ENCODE data around the gene HES2. TPM values are rescaled to one million over a fixed set of nuclear protein-coding genes. Genes with fewer than 3 reads are reported as not detected.

Gene HES2
- total RNA-seq, 2 donors from 2014 or later = 14.2 to 24.0 TPM

DNA sequence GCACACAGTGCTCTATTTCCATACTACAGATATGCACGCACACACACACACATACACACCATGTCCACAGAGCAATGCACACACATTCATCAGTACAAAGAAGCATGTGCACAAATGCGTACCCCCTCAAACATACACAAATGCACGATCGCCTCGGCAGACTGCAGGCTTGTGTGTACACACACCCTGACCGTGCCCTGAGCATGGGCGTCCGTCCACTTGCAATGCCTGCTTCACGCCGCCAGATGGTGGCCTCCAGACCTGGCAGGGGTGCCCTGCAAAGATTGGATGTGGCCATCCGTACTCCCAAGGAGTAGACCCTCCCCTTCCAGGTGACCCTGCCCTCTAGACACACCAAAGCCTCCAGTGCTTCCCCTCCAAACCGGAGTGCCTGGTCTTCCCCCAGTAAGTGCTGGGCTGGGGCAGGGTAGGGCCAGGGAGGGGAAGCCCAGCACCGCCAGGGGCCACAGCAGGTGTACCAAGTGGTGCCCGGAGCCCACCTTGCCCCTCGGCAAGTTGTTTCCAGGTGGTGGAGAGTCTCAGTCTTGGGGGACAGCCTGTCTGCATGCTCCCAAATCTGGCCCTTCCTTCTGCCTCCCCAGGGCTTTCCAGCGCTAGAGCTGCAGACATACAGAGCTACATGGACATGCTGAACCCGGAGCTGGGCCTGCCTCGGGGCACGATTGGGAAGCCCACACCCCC is 25.5 kb upstream of the HES2 start:
- peak; percentile 64 for TF ChIP-seq CTCF (IDR thresholded peaks at IDR 0.05)
- H3K4me3 ChIP-seq = no peak overlapping the region
- intact Hi-C loops (cut with DNase I) = no loop called here
- no peaks in the 10 kb centered on the region for H3K36me3 ChIP-seq
- peaks cover 9% of the 10 kb centered on the region for H3K4me1 ChIP-seq
- H3K9me3 ChIP-seq = no peaks in the 10 kb centered on the region
- H3K9ac ChIP-seq (ENCODE audit: low read depth in 2 of 2, low read length in 2 of 2) = no peak overlapping the region
- no peak overlapping the region for H3K27ac ChIP-seq
- peaks cover 20% of the 10 kb centered on the region for H3K27me3 ChIP-seq
- DNase-seq = peak; percentile 77

- Histone ChIP-seq H3K9ac (ENCODE audit: low read depth in 2 of 2, low read length in 2 of 2) (no peak overlapping the region), H3K4me1 (peaks cover 3% of the 10 kb centered on the region), H3K36me3 (no peaks in the 10 kb centered on the region), H3K9me3 (no peaks in the 10 kb centered on the region), H3K27me3 (peaks cover 20% of the 10 kb centered on the region), H3K27ac (no peak overlapping the region), H3K4me3 (no peak overlapping the region)
- intact Hi-C loops (cut with DNase I) = no loop called here
- no peak for DNase-seq
- no peak for TF ChIP-seq CTCF (IDR thresholded peaks at IDR 0.05)
Observed at GRCh38 chr1:6444377-6444776, 24.7 kb upstream of the HES2 start.

DNA sequence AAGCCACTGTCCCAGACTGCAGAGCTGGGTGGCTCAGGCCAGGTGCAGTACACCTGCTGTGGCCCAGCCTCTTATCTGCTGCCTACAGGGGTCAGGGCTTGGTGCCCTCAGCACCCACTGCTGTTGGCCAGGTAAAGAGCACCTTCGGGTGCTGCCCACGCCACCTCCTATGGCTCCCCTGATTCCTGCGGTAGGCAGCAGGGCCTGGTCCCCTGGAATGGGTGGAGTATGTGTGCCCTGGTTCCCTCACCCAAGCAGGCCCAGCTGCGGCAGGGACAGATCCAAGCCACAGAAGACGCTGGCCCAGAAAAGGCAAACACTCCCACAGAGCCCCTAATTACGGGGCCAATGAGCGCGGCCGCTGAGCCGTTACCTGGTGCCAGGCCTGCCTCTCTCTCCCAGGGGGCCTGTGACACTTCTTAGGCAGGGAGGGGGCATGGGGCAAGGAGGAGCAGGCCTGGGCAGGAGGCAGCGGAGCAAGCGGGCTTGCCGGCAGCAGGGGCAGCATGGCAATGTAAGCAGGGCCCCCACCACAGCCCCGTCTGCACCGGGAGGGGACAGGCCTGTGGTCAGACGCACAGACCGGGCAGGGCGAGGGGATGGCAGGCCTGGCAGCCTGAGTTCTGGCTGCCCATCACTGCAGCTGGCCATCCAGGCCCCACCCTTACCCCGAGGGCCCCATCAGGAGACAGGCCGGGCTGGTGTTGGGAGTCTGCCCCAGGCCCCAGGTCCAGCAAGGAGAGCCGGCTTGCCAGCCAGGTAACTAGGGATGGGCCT is 23.8 kb upstream of the HES2 start:
- intact Hi-C loops (cut with DNase I) = no loop called here
- Histone ChIP-seq H3K9ac (ENCODE audit: low read depth in 2 of 2, low read length in 2 of 2) (no peak overlapping the region), H3K36me3 (no peaks in the 10 kb centered on the region), H3K4me3 (no peak overlapping the region), H3K4me1 (peaks cover 3% of the 10 kb centered on the region), H3K27ac (no peak overlapping the region), H3K27me3 (peaks cover 20% of the 10 kb centered on the region), H3K9me3 (no peaks in the 10 kb centered on the region)
- TF ChIP-seq CTCF (IDR thresholded peaks at IDR 0.05) = no peak
- DNase-seq = no peak

DNA sequence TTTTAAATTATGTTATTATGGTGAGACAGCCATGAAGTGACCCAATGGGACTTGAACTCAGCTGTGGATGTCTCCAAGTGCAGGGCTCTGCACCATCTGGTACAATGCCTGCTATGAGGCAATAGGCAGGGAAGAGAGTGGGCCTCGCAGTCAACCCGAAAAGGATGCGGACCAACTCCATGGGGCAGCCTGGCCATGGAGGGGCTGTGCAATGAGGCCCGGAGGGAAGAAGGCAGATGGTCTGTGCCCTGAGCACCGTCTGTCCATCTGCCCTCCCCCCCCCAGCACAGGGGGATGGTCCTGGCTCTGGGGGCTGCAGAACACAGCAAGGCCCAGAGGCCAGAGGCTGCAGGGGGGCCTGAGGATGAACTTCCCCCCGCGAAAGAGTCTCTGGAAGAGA is 21.9 kb upstream of the HES2 start:
- intact Hi-C loops (cut with DNase I) = no loop called here
- Histone ChIP-seq H3K36me3 (no peaks in the 10 kb centered on the region), H3K9me3 (no peaks in the 10 kb centered on the region), H3K4me1 (no peaks in the 10 kb centered on the region), H3K27me3 (peaks cover 2% of the 10 kb centered on the region), H3K27ac (no peak overlapping the region), H3K4me3 (no peak overlapping the region), H3K9ac (ENCODE audit: low read depth in 2 of 2, low read length in 2 of 2) (no peak overlapping the region)
- DNase-seq = no peak
- no peak for TF ChIP-seq CTCF (IDR thresholded peaks at IDR 0.05)

- Histone ChIP-seq H3K9ac (ENCODE audit: low read depth in 2 of 2, low read length in 2 of 2) (no peak overlapping the region), H3K9me3 (no peaks in the 10 kb centered on the region), H3K36me3 (no peaks in the 10 kb centered on the region), H3K27ac (no peak overlapping the region), H3K4me3 (peak overlapping the region; percentile 25), H3K4me1 (no peaks in the 10 kb centered on the region), H3K27me3 (no peaks in the 10 kb centered on the region)
- DNase-seq = peak; percentile 82
- peak; percentile 24 for TF ChIP-seq CTCF (IDR thresholded peaks at IDR 0.05)
- intact Hi-C loops (cut with DNase I) = no loop called here
Observed at GRCh38 chr1:6440198-6441126, 20.7 kb upstream of the HES2 start.
